Heart left ventricle (tissue), 13 donors: Measurements from ENCODE around the gene NCR3LG1.

Source experiments
- POLR2A ChIP-seq, 2 donors: fragments of 450-650 bp; IDR thresholded peaks; one replicate each; pipeline ENCODE4 v1.6.1; 2017; ENCODE audit warnings: antibody characterized with exemption in 2 of 2, mild to moderate bottlenecking in 2 of 2, moderate library complexity in 2 of 2
- TF ChIP-seq, protein P1 (sequence below), 12 donors: fragments of 200-600 bp; sonication (generic) in 4 of 12; IDR thresholded peaks; one replicate each; pipeline versions ENCODE4 v1.5.0 to v1.8.0; 2018 to 2022; ENCODE audit warnings: antibody characterized with exemption in 12 of 12, mild to moderate bottlenecking in 5 of 12
- donor health status: ischemic (EF 13 %, LVEDD 7.1; RV severe dilation, severe dysfunction).
- donor health status: DM: no; HTN: yes; CAD: no.
- donor health status: DM: no; HTN: no; CAD: no.
- donor health status: ischemic (EF 25% LVEDD 6.9; RV normal size, moderate dysfunction).
- donor health status: ischemic (EF 25% LVEDD 5.7; RV mildly dilated, moderate dysfunction).
- donor health status: ischemic (EF 35%, LVEDD 5.7; RV mildly dilated, moderate dysfunction).
- donor health status: nonischemic (EF 11% LVEDD 7.7; RV severe dilation, severe dysfunction).
- donor health status: DM: yes; HTN: yes; CAD: no.
- donor health status: PGD.
- donor health status: ischemic (EF 29% LVEDD 5.4; RV normal size, mild dysfunction).
- donor health status: nonischemic (EF 23%, LVEDD 6.1; RV moderate dilation, normal function).

- TF ChIP-seq, protein P1, sequence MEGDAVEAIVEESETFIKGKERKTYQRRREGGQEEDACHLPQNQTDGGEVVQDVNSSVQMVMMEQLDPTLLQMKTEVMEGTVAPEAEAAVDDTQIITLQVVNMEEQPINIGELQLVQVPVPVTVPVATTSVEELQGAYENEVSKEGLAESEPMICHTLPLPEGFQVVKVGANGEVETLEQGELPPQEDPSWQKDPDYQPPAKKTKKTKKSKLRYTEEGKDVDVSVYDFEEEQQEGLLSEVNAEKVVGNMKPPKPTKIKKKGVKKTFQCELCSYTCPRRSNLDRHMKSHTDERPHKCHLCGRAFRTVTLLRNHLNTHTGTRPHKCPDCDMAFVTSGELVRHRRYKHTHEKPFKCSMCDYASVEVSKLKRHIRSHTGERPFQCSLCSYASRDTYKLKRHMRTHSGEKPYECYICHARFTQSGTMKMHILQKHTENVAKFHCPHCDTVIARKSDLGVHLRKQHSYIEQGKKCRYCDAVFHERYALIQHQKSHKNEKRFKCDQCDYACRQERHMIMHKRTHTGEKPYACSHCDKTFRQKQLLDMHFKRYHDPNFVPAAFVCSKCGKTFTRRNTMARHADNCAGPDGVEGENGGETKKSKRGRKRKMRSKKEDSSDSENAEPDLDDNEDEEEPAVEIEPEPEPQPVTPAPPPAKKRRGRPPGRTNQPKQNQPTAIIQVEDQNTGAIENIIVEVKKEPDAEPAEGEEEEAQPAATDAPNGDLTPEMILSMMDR (IDR thresholded peaks at IDR 0.05): no peak
- no peak for TF ChIP-seq POLR2A (IDR thresholded peaks at IDR 0.05)
Measured at GRCh38 chr11:17411418-17411817, 59.8 kb downstream of the NCR3LG1 start.
